Activated naive CD4-positive, alpha-beta T cell treated with anti-CD3 and anti-CD28 coated beads, Interleukin-2, amount 50 U/mL, for 72 hours (primary cell): Measurements from ENCODE around the gene CDC14A. TPM values are rescaled to one million over a fixed set of nuclear protein-coding genes. Genes with fewer than 3 reads are reported as not detected.

Source experiments
- ATAC-seq, 2 donors: fragments of 150-1000 bp; cut with Tn5 transposase; 2 replicates each; pipeline ENCODE4 v1.10.0; 2021; ENCODE audit warnings: mild to moderate bottlenecking in 2 of 2, moderate library complexity in 2 of 2
- DNase-seq, 2 donors: peaks; one replicate each; pipeline ENCODE4 v3.0.0; 2021 to 2022; ENCODE audit warnings: low spot score in 2 of 2
- H3K27ac Mint-ChIP-seq, 2 donors: one replicate each; pipeline ENCODE4 v1.8.0; 2022; ENCODE audit warnings: mild to moderate bottlenecking in 2 of 2, mixed read lengths in 2 of 2
- H3K36me3 Mint-ChIP-seq, 2 donors: one replicate each; pipeline ENCODE4 v1.8.0; 2022; ENCODE audit warnings: mixed read lengths in 2 of 2
- H3K9me3 Mint-ChIP-seq, 2 donors: one replicate each; pipeline ENCODE4 v1.8.0; 2022; ENCODE audit warnings: mixed read lengths in 2 of 2
- total RNA-seq, 2 donors: library from RNA; stranded (reverse); gene quantifications; one replicate each; pipeline ENCODE4 v1.2.3, GENCODE V29; 2022

Gene CDC14A
- total RNA-seq, 2 donors from 2014 or later = 13.0 to 16.0 TPM

GRCh38 chr1:100536031-100536430 is 183.7 kb downstream of the CDC14A start:
- no peaks in the 10 kb centered on the region for H3K36me3 Mint-ChIP-seq
- DNase-seq (no peak), ATAC-seq (no peak)
- H3K9me3 Mint-ChIP-seq = no peaks in the 10 kb centered on the region
- no peak overlapping the region for H3K27ac Mint-ChIP-seq

- Mint-ChIP-seq H3K9me3 (no peaks in the 10 kb centered on the region), H3K27ac (no peak overlapping the region), H3K36me3 (no peaks in the 10 kb centered on the region)
- DNase-seq (peak in 1 of 2 donors; percentile 17), ATAC-seq (peak; percentile 71 to 75)
These were observed 186.9 kb downstream of the CDC14A start for GRCh38 chr1:100538913-100539835.

GRCh38 chr1:100539836-100540536 is 187.7 kb downstream of the CDC14A start:
- DNase-seq = peak in 1 of 2 donors; percentile 30
- H3K27ac Mint-ChIP-seq = no peak overlapping the region
- peak; percentile 38 to 54 for ATAC-seq
- H3K9me3 Mint-ChIP-seq = no peaks in the 10 kb centered on the region
- no peaks in the 10 kb centered on the region for H3K36me3 Mint-ChIP-seq

- Mint-ChIP-seq H3K36me3 (no peaks in the 10 kb centered on the region), H3K27ac (no peak overlapping the region), H3K9me3 (no peaks in the 10 kb centered on the region)
- ATAC-seq = no peak
- DNase-seq = no peak
These were observed 190.0 kb downstream of the CDC14A start for GRCh38 chr1:100542285-100542684.

GRCh38 chr1:100543640-100544039 is 191.3 kb downstream of the CDC14A start:
- no peak overlapping the region for H3K27ac Mint-ChIP-seq
- DNase-seq (peak in 1 of 2 donors; percentile 40), ATAC-seq (peak; percentile 44 to 66)
- no peaks in the 10 kb centered on the region for H3K36me3 Mint-ChIP-seq
- no peaks in the 10 kb centered on the region for H3K9me3 Mint-ChIP-seq

GRCh38 chr1:100544791-100545190 is 192.5 kb downstream of the CDC14A start:
- Mint-ChIP-seq H3K27ac (no peak overlapping the region), H3K9me3 (no peaks in the 10 kb centered on the region), H3K36me3 (no peaks in the 10 kb centered on the region)
- ATAC-seq = no peak
- no peak for DNase-seq

GRCh38 chr1:100545855-100546254 is 193.5 kb downstream of the CDC14A start:
- Mint-ChIP-seq H3K27ac (no peak overlapping the region), H3K36me3 (no peaks in the 10 kb centered on the region), H3K9me3 (peaks cover 0 to 9% of the 10 kb centered on the region in 2 donors)
- ATAC-seq = no peak
- DNase-seq = no peak

- H3K36me3 Mint-ChIP-seq = peaks cover 20 to 26% of the 10 kb centered on the region in 2 donors
- ATAC-seq (no peak), DNase-seq (no peak)
- H3K9me3 Mint-ChIP-seq = peaks cover 30 to 36% of the 10 kb centered on the region in 2 donors
- H3K27ac Mint-ChIP-seq = no peak overlapping the region
These were observed 199.7 kb downstream of the CDC14A start for GRCh38 chr1:100552031-100552430.

- H3K27ac Mint-ChIP-seq = no peak overlapping the region
- H3K36me3 Mint-ChIP-seq = peaks cover 20 to 33% of the 10 kb centered on the region in 2 donors
- ATAC-seq = no peak
- peaks cover 30 to 43% of the 10 kb centered on the region in 2 donors for H3K9me3 Mint-ChIP-seq
- no peak for DNase-seq
These were observed 200.6 kb downstream of the CDC14A start for GRCh38 chr1:100552922-100553321.

- DNase-seq = no peak
- ATAC-seq = no peak
- H3K36me3 Mint-ChIP-seq = peaks cover 20 to 34% of the 10 kb centered on the region in 2 donors
- peaks cover 30 to 38% of the 10 kb centered on the region in 2 donors for H3K9me3 Mint-ChIP-seq
- H3K27ac Mint-ChIP-seq = no peak overlapping the region
These were observed 203.9 kb downstream of the CDC14A start for GRCh38 chr1:100556181-100556580.

- H3K36me3 Mint-ChIP-seq = peaks cover 18 to 31% of the 10 kb centered on the region in 2 donors
- no peak overlapping the region for H3K27ac Mint-ChIP-seq
- H3K9me3 Mint-ChIP-seq = peaks cover 29 to 36% of the 10 kb centered on the region in 2 donors
- ATAC-seq = no peak
- DNase-seq = no peak
These were observed 204.8 kb downstream of the CDC14A start for GRCh38 chr1:100556925-100557605.

- Mint-ChIP-seq H3K27ac (no peak overlapping the region), H3K36me3 (peaks cover 13 to 26% of the 10 kb centered on the region in 2 donors), H3K9me3 (peaks cover 23 to 31% of the 10 kb centered on the region in 2 donors)
- DNase-seq = no peak
- no peak for ATAC-seq
These were observed 205.3 kb downstream of the CDC14A start for GRCh38 chr1:100557606-100557953.

GRCh38 chr1:100565533-100565932 is 213.2 kb downstream of the CDC14A start:
- DNase-seq (no peak), ATAC-seq (no peak)
- Mint-ChIP-seq H3K27ac (no peak overlapping the region), H3K9me3 (peaks cover 1% of the 10 kb centered on the region in 2 donors), H3K36me3 (peaks cover 5 to 6% of the 10 kb centered on the region in 2 donors)

- H3K36me3 Mint-ChIP-seq = peaks cover 5 to 12% of the 10 kb centered on the region in 2 donors
- H3K27ac Mint-ChIP-seq = no peak overlapping the region
- H3K9me3 Mint-ChIP-seq = peaks cover 4 to 7% of the 10 kb centered on the region in 2 donors
- no peak for DNase-seq
- no peak for ATAC-seq
These were observed 213.8 kb downstream of the CDC14A start for GRCh38 chr1:100565937-100566699.

- DNase-seq (no peak), ATAC-seq (no peak)
- H3K27ac Mint-ChIP-seq = no peak overlapping the region
- H3K36me3 Mint-ChIP-seq = peaks cover 5 to 15% of the 10 kb centered on the region in 2 donors
- peaks cover 4 to 15% of the 10 kb centered on the region in 2 donors for H3K9me3 Mint-ChIP-seq
These were observed 214.8 kb downstream of the CDC14A start for GRCh38 chr1:100567062-100567461.
